HG03060 (cell line): ENCODE measurements around the gene SOX11.

Experiments used
- ATAC-seq: cut with Tn5 transposase; IDR thresholded peaks from one replicate; pipeline ENCODE4 v1.9.1; 2021; ENCODE audit warnings: low read depth, moderate number of reproducible peaks; ENCODE audit not compliant: unreplicated experiment

The SOX11 gene

DNA sequence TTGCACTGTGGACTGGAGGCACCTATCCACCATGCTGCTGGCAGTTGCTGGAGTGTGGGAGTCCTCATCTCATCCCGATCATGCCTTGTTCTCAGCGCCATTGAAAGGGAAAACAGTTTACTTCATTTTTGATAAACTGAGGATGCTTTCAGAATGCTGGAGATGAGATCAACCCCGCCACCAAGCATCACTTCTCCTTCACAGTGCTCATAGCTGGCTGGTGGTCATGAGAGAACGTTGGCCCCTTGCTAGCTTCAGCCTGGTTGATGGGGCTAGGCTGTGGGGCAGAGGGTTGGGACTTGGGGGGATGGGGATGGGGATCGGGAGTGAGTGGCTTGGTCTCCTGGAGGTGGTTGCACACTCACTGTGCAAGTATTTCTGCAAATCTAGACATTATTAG, 30.1 kb downstream of the SOX11 start:
- no peak for ATAC-seq

- no peak for ATAC-seq
Measured at GRCh38 chr2:5723791-5724735, 31.9 kb downstream of the SOX11 start.

DNA sequence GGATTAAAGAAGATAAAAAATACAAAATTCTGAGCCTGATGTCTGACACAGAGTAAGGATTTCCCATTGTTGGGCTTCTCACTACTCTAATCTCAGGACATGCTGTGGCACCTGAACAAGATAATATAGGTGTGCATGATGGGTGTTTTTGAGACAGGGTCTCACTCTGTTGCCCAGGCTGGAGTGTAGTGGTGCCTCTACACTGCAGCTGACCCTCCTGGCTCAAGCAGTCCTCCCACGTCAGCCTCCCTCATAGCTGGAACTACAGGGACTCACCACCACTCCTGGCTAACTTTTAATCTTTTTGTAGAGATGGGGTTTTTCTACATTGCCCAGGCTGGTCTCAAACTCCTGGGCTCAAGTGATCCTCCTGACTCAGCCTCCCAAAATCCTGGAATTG, 32.9 kb downstream of the SOX11 start:
- no peak for ATAC-seq

GRCh38 chr2:5725794-5726463, 33.7 kb downstream of the SOX11 start:
- no peak for ATAC-seq

DNA sequence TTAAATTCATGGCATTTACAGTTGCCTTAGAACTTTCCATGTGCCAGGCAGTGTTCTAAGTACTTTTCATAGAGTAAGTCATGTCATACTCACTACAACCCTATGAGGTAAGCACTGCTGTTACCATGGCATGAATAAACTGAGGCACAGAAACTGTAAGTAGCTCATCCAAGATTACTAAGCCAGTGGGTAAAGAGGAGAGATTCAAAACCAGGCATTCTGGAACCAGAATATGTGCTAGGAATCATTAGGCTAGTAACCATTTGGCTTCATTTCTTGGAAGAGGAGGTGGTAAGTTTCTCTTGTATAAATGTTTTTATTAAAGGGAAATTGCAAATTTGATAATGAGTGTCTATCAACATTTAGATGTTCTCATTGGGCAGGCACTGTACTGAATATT, 35.1 kb downstream of the SOX11 start:
- ATAC-seq = no peak

- ATAC-seq = no peak
Measured at GRCh38 chr2:5729416-5729815, 37.2 kb downstream of the SOX11 start.

GRCh38 chr2:5730386-5730785, 38.2 kb downstream of the SOX11 start:
- ATAC-seq = no peak

GRCh38 chr2:5734859-5735520, 42.8 kb downstream of the SOX11 start:
- no peak for ATAC-seq

- ATAC-seq = no peak
Measured at GRCh38 chr2:5735521-5735861, 43.3 kb downstream of the SOX11 start.

- no peak for ATAC-seq
Measured at GRCh38 chr2:5736050-5736449, 43.9 kb downstream of the SOX11 start.

DNA sequence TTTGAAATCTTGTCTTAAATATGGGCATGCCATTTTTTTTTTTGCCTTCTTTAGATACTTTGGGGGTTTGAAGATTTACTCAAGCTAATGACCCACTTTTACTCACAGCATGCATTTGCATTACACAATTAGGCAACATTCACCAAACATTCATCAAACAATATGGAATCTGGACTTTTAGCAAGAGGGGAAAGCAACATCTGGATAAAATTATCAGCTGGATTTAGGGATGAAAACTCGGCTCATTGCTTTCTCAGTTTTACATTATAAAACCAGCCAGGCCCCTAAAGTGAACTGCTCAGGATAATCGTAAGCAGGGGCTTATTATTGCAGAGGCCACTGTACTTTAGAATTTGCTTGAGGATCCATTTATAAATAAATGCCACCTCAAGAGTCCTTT, 44.7 kb downstream of the SOX11 start:
- ATAC-seq = no peak

GRCh38 chr2:5740053-5740452, 47.9 kb downstream of the SOX11 start:
- ATAC-seq = no peak

- no peak for ATAC-seq
Measured at GRCh38 chr2:5740817-5741216, 48.6 kb downstream of the SOX11 start.

- no peak for ATAC-seq
Measured at GRCh38 chr2:5741242-5741641, 49.1 kb downstream of the SOX11 start.

- ATAC-seq = no peak
Measured at GRCh38 chr2:5742126-5742525, 49.9 kb downstream of the SOX11 start.

DNA sequence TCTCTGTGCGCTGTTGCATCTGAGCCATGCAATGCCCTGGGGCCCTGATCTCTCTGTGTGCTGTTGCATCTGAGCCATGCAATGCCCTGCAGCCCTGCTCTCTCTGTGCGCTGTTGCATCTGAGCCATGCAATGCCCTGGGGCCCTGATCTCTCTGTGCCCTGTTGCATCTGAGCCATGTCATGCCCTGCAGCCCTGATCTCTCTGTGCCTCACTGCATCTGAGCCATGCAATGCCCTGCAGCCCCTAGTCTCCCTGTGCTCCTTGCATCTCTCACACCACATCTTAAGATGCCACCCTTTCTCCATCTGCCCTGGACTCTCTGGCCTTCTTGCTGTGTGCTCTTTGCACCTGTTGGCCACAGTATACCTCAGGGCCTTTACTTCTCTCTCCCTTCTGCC, 56.2 kb downstream of the SOX11 start:
- ATAC-seq = no peak

DNA sequence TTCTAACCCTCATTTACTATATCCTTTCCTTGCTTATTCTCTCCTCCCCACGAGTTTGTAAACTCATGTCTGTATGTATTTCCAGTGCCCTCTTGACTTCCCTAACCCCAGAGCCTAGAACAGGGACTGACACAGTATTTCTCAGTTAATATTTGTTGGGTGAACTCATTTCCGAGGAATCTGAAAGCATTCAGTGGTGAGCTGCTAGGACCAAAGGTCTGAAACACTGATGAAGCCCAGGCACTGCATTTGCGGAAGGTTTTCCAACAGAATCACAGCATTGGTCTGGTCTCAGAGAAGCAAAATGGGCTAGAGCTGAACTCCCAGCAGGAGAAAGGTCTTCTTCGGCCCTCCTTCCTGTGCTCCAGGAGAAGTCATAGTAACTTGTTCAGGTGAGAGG, 56.8 kb downstream of the SOX11 start:
- no peak for ATAC-seq

- no peak for ATAC-seq
Measured at GRCh38 chr2:5749347-5749746, 57.2 kb downstream of the SOX11 start.
